ENCODE data around the gene WNT6.

- peak; percentile 52 for TF ChIP-seq EZH2 (IDR thresholded peaks at IDR 0.05; ENCODE audit: insufficient read depth, low read length)
- TF ChIP-seq CTCF (IDR thresholded peaks at IDR 0.05; ENCODE audit: insufficient read depth, low read depth, low read length), result no peak
These were observed 20.1 kb downstream of the WNT6 start for GRCh38 chr2:218879776-218880101.
